Glomerular endothelial cell (primary cell): ENCODE data around the gene PRC1. TPM values are rescaled to one million over a fixed set of nuclear protein-coding genes. Genes with fewer than 3 reads are reported as not detected.

Source experiments
- total RNA-seq: library from RNA; depleted of rRNA; stranded (reverse); fragments of >200 nt; gene quantifications from 2 replicates; pipeline ENCODE4 v1.2.3, GENCODE V29; 2015

The PRC1 gene
- total RNA-seq, 1 donor from 2014 or later, result 61.4 TPM

Other genes starting within 250 kb of the PRC1 start
- 137 and 177 TPM in 2 replicates for gene FURIN, start 125.9 kb downstream of the PRC1 start, total RNA-seq
- gene FES, start 110.0 kb downstream of the PRC1 start, total RNA-seq, result 91.5 and 107 TPM in 2 replicates
- 42.3 and 54.5 TPM in 2 replicates for gene MAN2A2, start 91.2 kb downstream of the PRC1 start, total RNA-seq
- 15.7 and 26.7 TPM in 2 replicates for gene HDDC3, start 62.0 kb downstream of the PRC1 start, total RNA-seq
- 80.6 and 95.3 TPM in 2 replicates for gene UNC45A, start 59.2 kb downstream of the PRC1 start, total RNA-seq
- gene RCCD1, start 39.7 kb downstream of the PRC1 start, total RNA-seq, result 10.0 and 10.7 TPM in 2 replicates
- 7.0 and 9.3 TPM in 2 replicates for gene VPS33B, start 28.1 kb upstream of the PRC1 start, total RNA-seq
- 9.9 and 28.6 TPM in 2 replicates for gene SV2B, start 105.7 kb upstream of the PRC1 start, total RNA-seq